Lower leg skin (tissue), 3 donors: ENCODE data around the gene POC1A.

Experiments used
- CTCF ChIP-seq, 3 donors: fragments of 450-650 bp; IDR thresholded peaks; one replicate each; pipeline ENCODE4 v1.5.1; 2016; ENCODE audit warnings: antibody characterized with exemption in 3 of 3, mild to moderate bottlenecking in 3 of 3, moderate library complexity in 2 of 3
- POLR2A ChIP-seq, 2 donors: fragments of 450-650 bp; IDR thresholded peaks; one replicate each; pipeline ENCODE4 v1.6.1; 2016 to 2017; ENCODE audit warnings: antibody characterized with exemption in 2 of 2, mild to moderate bottlenecking in 1 of 2, moderate library complexity in 1 of 2

- no peak for TF ChIP-seq CTCF (IDR thresholded peaks at IDR 0.05)
- no peak for TF ChIP-seq POLR2A (IDR thresholded peaks at IDR 0.05)
Observed at GRCh38 chr3:52186729-52187128, 32.5 kb upstream of the POC1A start.
